GM21515 (cell line): Measurements from ENCODE around the gene ASCL2.
A peak's percentile ranks its signal among the peaks of the same experiment; 100 is the strongest.

Source experiments
- ATAC-seq: cut with Tn5 transposase; IDR thresholded peaks from one replicate; pipeline ENCODE4 v1.9.1; 2021; ENCODE audit not compliant: unreplicated experiment

ASCL2 gene

DNA sequence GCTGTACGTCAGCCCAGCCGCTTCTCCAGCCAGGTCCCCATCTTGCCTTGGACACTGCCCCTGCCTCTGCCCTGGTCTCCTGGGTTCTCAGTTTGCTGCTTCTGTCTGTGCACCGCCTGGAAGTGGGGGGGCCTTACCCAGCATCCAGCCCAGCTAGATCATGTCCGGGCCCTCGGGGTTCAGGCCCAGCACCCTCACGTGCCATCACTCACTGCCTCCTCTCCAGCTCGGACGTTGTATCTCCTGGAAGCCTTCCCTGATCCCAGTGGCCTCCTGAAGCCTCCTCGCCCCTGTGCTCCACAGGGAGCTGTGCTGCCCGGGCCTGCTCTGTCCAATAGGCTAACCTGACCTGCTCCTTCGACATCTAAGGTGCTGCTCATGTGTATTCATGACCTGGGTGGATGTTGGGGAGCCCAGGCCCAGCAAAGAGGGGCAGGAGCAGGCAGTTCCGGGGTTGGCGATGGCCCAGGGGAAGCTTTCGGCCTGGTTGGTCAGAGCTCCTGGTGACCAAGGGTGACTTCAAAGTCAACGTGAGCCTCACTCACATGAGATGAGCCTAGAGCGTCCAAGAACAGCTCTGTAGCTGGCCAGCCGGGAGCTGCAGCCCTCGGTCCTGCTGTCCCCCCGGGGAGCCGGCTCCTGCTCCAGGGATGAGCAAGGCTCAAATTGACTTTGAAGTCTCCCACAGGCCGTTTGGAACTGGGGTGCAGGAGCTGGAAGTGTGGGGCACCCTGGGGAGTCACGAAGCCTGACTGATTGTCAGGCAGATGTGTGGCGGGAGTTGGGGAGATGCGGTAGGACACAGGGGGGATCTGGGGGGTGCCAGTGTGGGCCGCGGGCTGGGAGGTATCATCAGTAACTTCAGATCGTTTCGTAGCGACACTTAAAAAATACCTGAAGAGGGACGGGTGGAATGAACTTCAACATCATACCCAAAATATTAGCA lies 5.2 kb upstream of the ASCL2 start:
- ATAC-seq: no peak

DNA sequence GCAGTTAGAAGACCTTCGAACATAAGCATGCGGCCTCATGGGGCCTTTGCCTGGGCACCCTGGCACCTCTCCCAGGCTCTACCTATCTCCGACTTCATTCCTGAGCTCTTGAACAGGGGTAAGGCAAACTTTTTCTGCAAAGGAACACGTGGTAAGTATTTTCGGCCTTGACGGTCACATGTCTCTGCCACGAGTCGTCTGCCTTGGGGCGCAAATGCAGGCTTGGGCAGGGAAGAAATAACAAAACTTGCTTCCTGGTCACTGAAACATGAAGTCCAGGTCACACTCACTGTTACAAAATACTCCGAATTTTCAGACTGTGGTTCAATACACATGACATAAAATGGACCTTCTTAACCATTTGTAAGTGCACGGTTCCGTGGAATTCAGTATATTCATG lies 3.4 kb upstream of the ASCL2 start:
- ATAC-seq: no peak

DNA sequence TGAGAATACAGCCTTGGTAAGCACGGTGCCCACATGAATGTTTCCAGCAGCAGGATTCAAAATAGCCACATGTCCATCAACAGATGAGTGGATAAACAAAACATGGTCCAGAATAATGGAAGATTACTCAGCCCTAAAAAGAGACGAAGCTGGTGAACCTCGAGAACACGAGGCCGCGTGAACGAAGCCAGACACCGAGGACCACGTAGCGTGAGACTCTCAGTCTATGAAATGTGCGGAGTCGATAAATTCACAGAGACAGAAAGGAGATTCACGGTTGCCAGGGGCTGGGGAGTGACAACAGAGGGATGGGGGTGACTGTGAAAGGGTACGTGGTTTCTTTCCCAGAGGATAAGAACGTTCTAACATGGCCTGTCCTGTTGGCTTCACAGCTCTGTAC lies 2.9 kb upstream of the ASCL2 start:
- no peak for ATAC-seq

- no peak for ATAC-seq
These were observed 2.5 kb upstream of the ASCL2 start for GRCh38 chr11:2272946-2273280.

- no peak for ATAC-seq
These were observed 2.0 kb upstream of the ASCL2 start for GRCh38 chr11:2272228-2272945.

- ATAC-seq: no peak
These were observed 1.2 kb upstream of the ASCL2 start for GRCh38 chr11:2271327-2272227.

DNA sequence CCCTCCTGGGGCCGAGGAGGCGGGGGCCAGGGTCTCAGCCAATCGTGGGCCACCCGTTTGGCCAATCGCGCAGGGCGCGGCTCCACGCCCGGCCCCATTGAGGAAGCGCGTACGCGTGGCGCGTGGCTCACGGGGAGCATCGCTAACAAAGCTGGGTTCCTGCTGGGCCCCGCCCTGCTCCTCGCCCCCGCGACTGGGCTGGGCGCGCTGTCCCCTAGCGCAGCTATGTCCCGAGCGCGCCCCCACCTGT lies 614 bp upstream of the ASCL2 start:
- no peak for ATAC-seq

- ATAC-seq: no peak
These were observed 627 bp downstream of the ASCL2 start for GRCh38 chr11:2269601-2270321.

- no peak for ATAC-seq
These were observed 1.4 kb downstream of the ASCL2 start for GRCh38 chr11:2268729-2269600.

DNA sequence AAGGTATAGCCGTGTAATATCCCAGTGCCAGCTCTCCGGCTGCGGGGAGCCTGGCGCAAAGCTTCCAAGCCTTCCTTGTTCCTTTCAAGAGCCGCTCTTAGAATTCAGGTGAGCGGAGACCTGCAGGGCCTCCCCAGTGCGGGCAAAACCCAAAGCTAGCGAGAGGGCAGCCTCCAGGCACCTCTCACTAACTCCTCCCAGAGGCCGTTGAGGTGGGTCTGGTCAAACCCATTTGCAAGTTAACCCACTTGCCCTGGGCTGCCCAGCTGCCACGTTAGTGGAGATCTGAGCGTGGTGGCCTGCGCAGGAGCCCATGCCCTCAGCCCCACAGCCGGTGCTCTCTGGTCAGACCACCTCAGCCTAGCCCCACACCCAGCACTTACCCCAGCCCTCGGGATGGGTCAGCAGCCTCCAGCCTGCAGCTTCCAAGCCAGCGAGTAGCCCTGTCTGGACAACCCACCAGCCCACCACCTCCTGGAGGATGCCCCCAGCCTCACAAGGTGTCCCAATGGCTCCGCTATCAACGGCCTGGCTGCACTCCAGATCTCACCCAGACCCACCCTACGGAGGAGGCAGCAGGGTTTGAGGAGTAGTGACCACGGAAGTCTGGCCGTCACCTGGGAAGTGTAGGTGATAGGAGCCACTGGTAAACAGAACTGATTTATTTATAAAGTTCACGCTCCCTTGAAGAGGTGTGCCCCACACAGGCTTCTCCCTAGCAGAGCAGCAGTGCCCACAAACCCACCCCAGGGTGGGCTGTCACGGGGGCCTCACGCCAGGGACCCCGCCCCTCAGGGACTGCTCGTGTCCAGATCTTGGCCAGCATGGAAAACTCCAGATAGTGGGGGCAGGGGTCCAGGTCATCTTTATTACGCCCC lies 2.3 kb downstream of the ASCL2 start:
- ATAC-seq: no peak

GRCh38 chr11:2267306-2267850 lies 3.0 kb downstream of the ASCL2 start:
- no peak for ATAC-seq

DNA sequence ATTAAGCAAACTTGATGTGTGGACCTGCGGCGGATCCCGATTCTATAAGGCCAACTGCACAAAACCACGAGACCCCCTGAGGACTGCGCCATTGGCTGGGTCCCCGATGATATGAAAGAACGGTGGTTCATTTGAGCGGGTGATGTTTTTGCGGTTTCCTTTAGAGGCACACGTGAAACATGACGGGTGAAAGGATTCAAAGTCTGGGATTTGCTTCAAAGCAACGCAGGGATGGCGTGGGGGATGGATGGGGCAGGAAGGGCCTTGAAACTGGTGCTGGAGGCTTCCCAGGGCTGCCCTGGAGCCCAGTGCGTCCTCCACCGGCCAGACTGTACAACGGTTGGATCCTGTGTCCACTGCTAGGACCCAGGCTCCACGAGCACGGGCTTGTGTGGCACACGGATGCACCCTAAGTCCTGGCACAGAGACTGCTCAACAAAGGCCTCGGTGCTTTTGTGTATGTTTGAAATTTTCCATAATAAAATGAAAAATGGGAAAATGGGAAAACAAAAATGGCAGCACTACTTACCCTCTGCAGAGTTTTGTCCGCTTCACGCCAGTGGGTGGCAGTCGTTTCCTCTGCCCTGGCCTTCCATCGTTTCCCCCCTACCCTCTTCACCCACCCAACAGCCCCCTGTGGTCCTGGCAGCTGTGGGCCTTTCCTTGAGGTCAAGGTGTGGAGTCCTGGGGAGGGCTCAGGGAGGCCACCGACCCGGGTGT lies 3.6 kb downstream of the ASCL2 start:
- no peak for ATAC-seq

GRCh38 chr11:2265854-2266585 lies 4.4 kb downstream of the ASCL2 start:
- ATAC-seq: no peak

DNA sequence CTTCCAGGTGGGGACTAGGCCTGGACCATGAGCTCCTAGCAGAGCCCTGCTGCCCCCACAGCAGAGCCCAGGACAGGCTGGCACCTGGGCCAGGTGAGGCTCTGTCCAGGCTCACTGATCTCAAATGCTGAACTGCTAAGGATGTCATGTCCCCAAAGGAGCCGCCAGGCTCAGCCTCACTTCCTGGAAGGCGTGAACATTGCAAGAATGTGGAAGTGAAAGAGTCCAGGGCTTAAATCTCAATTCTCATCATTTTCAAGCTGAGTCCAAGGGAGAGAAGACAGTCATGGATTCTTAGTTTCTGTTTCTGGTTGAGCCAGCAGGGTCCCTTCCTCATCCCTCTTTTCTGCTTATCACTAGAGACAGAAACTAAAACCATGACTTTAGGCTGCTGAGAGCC lies 5.0 kb downstream of the ASCL2 start:
- ATAC-seq: peak; percentile 66

- no peak for ATAC-seq
These were observed 5.9 kb downstream of the ASCL2 start for GRCh38 chr11:2264366-2265053.

GRCh38 chr11:2263724-2264360 lies 6.5 kb downstream of the ASCL2 start:
- ATAC-seq: no peak
